Islet of Langerhans (tissue), 1 donor: Measurements from ENCODE around the gene CHST6.
"Not testable (repeated sequence)": the region's sequence is repeated elsewhere in the genome, so short reads cannot be mapped to it uniquely, and the experiment has no call there.

Experiments
- FAIRE-seq: peaks from one replicate; lab custom pipeline; 2011; peaks lifted over from hg19 to GRCh38; lab: Jason Lieb, UNC

The CHST6 gene

DNA sequence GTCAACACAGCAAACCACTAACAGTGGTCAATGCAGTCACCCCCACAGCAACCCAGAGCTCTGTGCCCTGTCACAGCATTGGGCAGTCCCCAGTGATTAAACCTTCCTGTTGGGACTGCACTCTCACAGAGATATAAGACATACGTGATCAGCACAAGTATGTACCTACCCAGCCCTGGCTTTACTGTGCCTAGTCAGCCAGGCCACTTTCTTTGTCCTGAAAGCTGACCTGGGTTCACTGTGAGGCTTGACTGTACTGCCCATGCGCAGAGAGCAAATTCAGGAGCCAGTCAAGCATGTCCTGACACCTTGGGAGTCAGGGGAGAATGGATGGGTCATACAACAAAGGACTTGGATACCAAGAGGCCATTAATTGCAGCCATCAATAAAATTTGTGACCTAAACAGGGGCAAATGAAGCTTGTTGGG is 19.8 kb downstream of the CHST6 start:
- no peak for FAIRE-seq

DNA sequence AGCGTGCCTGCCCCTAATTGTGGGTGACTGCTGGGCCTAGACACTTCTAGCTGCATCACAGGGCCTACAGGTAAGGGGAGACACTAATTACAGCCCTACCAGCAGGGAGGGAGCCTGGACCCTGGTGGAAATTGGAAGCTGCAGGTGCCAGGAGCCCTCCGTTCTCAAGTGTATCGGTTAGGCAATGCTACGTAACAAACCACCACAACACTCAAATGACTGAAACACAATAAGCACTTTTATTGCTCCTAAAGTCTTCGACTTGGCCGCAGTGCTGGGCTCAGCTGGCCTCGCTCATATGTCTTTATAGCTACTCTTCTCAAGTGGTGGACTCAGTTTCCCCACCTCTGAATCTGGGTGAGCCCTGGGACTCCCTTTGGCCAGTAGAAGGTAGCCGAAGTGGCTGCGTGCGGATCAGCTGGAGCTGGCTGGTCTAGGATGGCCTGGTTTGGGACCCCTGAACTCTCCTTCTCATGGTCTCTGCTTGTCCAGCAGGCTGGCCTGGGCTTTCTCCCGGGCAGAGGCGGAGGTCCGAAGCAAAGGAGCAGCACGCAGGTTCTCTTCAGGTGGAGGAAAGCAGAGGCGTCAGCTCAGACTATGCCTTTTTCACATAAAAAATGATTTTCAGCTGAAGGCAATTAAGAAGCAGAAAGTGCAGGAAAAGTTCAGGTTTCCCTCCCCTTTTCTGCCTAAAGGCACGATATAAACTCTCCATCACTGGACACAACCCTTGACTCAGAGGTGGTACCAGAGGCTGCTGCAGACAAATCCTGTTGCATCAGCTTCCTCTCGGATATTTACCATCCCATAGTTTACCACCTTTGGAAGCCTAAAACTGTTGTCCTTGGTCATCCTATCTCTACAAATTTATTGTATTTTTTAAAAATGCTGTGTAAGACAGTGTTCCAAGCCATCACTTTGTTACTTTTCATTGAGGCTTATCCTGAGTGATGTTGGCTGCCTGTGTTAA is 22.0 kb downstream of the CHST6 start:
- no peak for FAIRE-seq

GRCh38 chr16:75471723-75472633 is 23.3 kb downstream of the CHST6 start:
- FAIRE-seq, result peak; percentile 58

DNA sequence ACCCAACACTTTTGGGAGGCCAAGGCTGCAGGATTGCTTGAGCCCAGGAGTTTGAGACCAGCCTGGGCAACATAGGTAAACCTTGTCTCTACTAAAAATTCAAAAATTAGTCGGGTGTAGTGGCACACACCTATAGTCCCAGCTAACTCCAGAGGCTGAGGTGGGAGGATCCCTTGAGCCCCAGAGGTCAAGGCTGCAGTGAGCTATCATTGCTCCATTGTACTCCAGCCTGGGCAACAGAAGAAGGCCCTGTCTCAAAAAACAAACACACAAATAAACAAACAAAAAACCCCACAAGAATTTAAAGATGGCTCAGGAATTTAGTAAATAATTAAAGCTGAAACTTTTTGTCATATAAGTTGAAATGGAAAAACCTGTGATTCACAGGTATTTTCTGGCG is 28.5 kb downstream of the CHST6 start:
- no peak for FAIRE-seq

- no peak for FAIRE-seq
These were observed 30.9 kb downstream of the CHST6 start, which contains the start of gene TMEM170A for GRCh38 chr16:75464122-75464918. Gene TMEM170A (minus strand): TSS chr16:75464689. CDS start chr16:75464600, 89 bp downstream.

- FAIRE-seq, result not testable (repeated sequence)
These were observed 31.7 kb downstream of the CHST6 start for GRCh38 chr16:75463389-75464121.

DNA sequence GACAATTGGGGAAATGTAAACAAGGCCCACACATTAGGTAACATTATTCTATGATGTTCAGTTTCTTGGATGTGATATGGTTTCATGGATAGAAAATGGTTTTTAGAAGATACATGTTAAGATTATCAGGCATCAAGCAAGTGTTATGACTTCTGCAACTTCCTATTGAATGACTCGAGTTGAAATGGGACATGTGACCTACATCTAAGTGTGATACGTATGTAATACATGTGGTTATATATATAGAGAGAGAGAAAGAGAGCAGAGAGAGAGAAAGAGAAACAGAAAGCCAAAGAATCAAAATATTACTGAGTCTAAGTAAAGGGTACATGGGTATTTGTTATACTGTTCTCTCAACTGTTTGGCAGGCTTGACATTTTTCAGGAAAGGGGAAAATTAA is 32.4 kb downstream of the CHST6 start:
- FAIRE-seq, result no peak

DNA sequence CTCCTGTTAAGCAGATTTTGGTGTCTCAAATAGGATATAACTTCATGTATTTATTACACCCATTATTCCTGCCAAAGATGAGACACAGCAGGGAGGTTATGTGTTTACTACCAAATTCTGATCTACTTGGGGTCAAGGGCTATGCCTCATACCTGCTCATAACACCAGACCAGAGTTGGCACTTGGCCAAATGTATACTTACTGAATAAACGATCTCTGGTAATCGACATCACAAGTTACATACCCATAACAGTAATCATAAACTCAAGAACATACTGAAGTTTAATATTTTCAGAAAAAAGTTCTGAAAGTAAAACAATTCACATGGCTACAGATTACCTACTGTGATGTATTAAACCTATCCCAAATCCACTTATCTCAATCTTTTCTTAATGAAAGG is 33.7 kb downstream of the CHST6 start:
- no peak for FAIRE-seq

GRCh38 chr16:75460446-75460845 is 34.8 kb downstream of the CHST6 start:
- FAIRE-seq, result no peak

DNA sequence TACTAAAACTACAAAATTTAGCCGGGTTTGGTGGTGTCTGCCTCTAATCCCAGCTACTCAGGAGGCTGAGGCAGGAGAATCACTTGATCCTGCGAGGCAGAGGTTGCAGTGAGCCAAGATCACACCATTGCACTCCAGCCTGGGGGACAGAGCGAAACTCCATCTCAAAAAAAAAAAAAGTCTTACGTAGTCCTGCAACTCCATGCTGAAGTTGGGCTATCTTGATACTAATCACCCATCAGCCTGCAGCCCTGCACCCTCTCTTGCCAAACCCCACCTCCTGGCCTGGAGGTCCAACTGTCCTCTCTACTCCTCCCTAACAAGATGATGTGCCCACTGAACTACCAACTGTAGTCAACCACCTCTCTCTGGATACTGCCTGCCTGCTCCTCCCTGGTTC is 35.5 kb downstream of the CHST6 start:
- no peak for FAIRE-seq

GRCh38 chr16:75458439-75458838 is 36.8 kb downstream of the CHST6 start:
- no peak for FAIRE-seq

- FAIRE-seq, result no peak
These were observed 37.2 kb downstream of the CHST6 start for GRCh38 chr16:75458029-75458428.

DNA sequence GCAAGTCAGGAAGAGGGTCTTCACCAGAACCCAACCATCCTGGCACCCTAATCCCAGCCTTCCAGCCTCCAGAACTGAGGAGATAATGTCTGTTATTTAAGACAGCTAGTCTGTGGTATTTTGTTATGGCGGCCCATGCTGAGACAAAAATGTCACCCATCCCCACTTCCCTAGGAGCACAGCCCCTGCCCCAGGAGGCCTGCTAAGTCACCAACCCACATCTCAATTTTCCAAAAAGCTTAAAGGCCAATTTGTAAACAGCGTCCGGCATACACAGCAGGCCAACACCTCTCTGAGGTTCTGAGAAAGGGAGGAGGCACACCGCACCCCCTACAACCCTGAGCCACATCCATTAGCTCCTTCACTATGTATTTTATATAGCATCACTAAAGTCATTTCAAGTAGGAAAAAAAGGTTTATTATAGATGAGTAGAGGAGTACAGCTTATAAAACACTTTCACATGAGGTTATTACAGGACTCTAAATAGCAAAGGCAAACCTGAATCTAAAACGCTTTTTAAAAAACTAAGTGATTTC is 37.7 kb downstream of the CHST6 start:
- no peak for FAIRE-seq

DNA sequence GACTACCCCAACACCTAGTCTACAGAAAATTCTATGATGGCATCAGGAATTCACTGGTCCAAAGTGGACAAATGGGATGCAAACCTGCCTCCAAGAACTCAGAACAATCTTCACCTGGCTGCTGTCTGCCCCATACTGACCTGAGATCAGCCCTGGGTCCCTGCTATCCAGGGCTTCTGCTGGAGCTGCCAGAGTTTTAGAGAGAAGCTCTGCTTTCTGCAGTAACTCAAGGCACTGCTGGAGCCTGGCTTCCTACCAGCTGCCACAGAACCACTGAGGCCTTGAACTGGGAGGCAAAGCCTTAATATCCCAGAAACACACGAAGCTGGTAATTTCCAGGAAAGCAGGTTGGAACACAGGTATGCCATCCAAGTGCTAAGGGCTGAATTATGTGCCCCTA is 38.3 kb downstream of the CHST6 start:
- no peak for FAIRE-seq

- FAIRE-seq, result not testable (repeated sequence)
These were observed 38.8 kb downstream of the CHST6 start for GRCh38 chr16:75456486-75456885.

- FAIRE-seq, result no peak
These were observed 39.6 kb downstream of the CHST6 start for GRCh38 chr16:75455677-75456076.

GRCh38 chr16:75452464-75453190 is 42.6 kb downstream of the CHST6 start:
- FAIRE-seq, result no peak

GRCh38 chr16:75446416-75446815 is 48.8 kb downstream of the CHST6 start:
- FAIRE-seq, result no peak

GRCh38 chr16:75445298-75445697 is 49.9 kb downstream of the CHST6 start:
- no peak for FAIRE-seq

DNA sequence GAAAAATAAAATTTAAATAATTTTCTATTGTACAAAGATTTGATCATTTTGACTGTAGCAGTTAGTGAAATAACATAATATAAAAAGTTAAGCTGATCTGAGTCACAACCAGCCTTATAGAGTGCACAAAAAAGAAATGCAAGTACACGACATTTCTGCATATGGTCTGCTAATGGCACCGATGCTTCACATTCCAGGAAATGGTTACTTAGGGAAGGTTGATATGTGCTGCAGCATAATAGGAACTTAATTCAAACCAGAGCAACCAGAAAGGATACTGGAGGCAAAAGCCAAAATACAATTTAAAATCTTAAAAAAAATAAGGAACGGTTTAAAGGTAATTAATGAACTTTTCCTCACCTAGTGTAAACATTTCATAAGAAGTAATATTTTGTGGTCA is 51.9 kb downstream of the CHST6 start:
- no peak for FAIRE-seq
